Measurements from ENCODE around the gene RPLP2. TPM values are rescaled to one million over a fixed set of nuclear protein-coding genes. Genes with fewer than 3 reads are reported as not detected.

The RPLP2 gene
- total RNA-seq, 1 experiment from 2014 or later: 2,582 TPM

DNA sequence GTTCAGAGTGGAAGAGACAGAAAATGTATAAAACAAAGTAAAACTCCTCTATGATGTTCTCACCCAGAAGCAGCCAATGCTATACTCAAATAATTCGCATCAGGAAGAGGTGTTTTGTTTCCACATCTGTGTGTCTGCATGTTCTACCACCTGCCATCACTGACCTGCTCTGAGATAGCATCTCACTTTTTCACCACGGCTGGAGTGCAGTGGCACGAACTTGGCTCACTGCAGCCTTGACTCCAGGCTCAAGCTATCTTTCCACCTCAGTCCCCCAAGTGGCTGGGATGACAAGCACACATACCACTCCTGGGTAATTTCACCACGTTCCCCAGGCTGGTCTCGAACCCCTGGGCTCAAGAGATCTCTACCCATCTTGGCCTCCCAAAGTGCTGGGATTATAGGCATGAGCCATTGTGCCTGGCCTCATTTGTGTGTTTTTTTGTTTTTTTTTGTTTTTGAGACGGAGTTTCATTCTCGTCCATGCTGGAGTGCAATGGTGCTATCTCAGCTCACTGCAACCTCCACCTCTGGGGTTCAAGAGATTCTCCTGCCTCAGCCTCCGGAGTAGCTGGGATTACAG lies 48.1 kb upstream of the RPLP2 start:
- Mint-ChIP-seq H3K36me3 (peaks cover 52% of the 10 kb centered on the region), H3K27ac (0 out of 2 replicates have a peak overlapping the region, but pooled peaks have one; percentile 41), H3K9me3 (no peaks in the 10 kb centered on the region), H3K27me3 (ENCODE audit: low read depth) (no peaks in the 10 kb centered on the region), H3K4me3 (no peak overlapping the region), H3K4me1 (peaks cover 12% of the 10 kb centered on the region)
- ChIA-PET CTCF (interaction anchor here (0.6 to 7.1 kb wide), 6 partner anchors 12 to 35 kb away, joined by 3 to 94 read pairs (median 4); partner anchors contain the start of gene TALDO1), POLR2A (interaction anchor here (0.6 kb wide), 1 partner anchor 384 kb away, joined by 4 read pairs; no protein-coding TSS in a partner anchor)
- no peak for DNase-seq (ENCODE audit: low spot score)
- ATAC-seq: no peak
- TF ChIP-seq ZNF121 (CRISPR knock-in tag; IDR thresholded peaks at IDR 0.05): no peak
- TF ChIP-seq, protein P1, sequence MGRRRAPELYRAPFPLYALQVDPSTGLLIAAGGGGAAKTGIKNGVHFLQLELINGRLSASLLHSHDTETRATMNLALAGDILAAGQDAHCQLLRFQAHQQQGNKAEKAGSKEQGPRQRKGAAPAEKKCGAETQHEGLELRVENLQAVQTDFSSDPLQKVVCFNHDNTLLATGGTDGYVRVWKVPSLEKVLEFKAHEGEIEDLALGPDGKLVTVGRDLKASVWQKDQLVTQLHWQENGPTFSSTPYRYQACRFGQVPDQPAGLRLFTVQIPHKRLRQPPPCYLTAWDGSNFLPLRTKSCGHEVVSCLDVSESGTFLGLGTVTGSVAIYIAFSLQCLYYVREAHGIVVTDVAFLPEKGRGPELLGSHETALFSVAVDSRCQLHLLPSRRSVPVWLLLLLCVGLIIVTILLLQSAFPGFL (CRISPR knock-in tag; IDR thresholded peaks at IDR 0.05; ENCODE audit: borderline replicate concordance): no peak
- TF ChIP-seq, protein P2, sequence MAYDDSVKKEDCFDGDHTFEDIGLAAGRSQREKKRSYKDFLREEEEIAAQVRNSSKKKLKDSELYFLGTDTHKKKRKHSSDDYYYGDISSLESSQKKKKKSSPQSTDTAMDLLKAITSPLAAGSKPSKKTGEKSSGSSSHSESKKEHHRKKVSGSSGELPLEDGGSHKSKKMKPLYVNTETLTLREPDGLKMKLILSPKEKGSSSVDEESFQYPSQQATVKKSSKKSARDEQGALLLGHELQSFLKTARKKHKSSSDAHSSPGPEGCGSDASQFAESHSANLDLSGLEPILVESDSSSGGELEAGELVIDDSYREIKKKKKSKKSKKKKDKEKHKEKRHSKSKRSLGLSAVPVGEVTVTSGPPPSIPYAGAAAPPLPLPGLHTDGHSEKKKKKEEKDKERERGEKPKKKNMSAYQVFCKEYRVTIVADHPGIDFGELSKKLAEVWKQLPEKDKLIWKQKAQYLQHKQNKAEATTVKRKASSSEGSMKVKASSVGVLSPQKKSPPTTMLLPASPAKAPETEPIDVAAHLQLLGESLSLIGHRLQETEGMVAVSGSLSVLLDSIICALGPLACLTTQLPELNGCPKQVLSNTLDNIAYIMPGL (CRISPR knock-in tag; IDR thresholded peaks at IDR 0.05): no peak
- no peak for TF ChIP-seq ZNF317 (CRISPR knock-in tag; IDR thresholded peaks at IDR 0.05; ENCODE audit: borderline replicate concordance, low read depth)
- TF ChIP-seq GABPB1 (CRISPR knock-in tag; IDR thresholded peaks at IDR 0.05): no peak
- TF ChIP-seq ZNF671 (CRISPR knock-in tag; IDR thresholded peaks at IDR 0.05): no peak
- TF ChIP-seq OVOL2 (CRISPR knock-in tag; IDR thresholded peaks at IDR 0.05; ENCODE audit: borderline replicate concordance): no peak
- TF ChIP-seq, protein P3, sequence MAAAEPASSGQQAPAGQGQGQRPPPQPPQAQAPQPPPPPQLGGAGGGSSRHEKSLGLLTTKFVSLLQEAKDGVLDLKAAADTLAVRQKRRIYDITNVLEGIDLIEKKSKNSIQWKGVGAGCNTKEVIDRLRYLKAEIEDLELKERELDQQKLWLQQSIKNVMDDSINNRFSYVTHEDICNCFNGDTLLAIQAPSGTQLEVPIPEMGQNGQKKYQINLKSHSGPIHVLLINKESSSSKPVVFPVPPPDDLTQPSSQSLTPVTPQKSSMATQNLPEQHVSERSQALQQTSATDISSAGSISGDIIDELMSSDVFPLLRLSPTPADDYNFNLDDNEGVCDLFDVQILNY (CRISPR knock-in tag; IDR thresholded peaks at IDR 0.05): no peak
- TF ChIP-seq, protein P4, sequence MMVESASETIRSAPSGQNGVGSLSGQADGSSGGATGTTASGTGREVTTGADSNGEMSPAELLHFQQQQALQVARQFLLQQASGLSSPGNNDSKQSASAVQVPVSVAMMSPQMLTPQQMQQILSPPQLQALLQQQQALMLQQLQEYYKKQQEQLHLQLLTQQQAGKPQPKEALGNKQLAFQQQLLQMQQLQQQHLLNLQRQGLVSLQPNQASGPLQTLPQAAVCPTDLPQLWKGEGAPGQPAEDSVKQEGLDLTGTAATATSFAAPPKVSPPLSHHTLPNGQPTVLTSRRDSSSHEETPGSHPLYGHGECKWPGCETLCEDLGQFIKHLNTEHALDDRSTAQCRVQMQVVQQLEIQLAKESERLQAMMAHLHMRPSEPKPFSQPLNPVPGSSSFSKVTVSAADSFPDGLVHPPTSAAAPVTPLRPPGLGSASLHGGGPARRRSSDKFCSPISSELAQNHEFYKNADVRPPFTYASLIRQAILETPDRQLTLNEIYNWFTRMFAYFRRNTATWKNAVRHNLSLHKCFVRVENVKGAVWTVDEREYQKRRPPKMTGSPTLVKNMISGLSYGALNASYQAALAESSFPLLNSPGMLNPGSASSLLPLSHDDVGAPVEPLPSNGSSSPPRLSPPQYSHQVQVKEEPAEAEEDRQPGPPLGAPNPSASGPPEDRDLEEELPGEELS (CRISPR knock-in tag; IDR thresholded peaks at IDR 0.05): no peak
- TF ChIP-seq, protein P5, sequence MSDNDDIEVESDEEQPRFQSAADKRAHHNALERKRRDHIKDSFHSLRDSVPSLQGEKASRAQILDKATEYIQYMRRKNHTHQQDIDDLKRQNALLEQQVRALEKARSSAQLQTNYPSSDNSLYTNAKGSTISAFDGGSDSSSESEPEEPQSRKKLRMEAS (CRISPR knock-in tag; IDR thresholded peaks at IDR 0.05): no peak
- TF ChIP-seq, protein P6, sequence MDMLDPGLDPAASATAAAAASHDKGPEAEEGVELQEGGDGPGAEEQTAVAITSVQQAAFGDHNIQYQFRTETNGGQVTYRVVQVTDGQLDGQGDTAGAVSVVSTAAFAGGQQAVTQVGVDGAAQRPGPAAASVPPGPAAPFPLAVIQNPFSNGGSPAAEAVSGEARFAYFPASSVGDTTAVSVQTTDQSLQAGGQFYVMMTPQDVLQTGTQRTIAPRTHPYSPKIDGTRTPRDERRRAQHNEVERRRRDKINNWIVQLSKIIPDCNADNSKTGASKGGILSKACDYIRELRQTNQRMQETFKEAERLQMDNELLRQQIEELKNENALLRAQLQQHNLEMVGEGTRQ (CRISPR knock-in tag; IDR thresholded peaks at IDR 0.05): no peak
- TF ChIP-seq NFATC4 (CRISPR knock-in tag; IDR thresholded peaks at IDR 0.05): no peak
- TF ChIP-seq, protein P7, sequence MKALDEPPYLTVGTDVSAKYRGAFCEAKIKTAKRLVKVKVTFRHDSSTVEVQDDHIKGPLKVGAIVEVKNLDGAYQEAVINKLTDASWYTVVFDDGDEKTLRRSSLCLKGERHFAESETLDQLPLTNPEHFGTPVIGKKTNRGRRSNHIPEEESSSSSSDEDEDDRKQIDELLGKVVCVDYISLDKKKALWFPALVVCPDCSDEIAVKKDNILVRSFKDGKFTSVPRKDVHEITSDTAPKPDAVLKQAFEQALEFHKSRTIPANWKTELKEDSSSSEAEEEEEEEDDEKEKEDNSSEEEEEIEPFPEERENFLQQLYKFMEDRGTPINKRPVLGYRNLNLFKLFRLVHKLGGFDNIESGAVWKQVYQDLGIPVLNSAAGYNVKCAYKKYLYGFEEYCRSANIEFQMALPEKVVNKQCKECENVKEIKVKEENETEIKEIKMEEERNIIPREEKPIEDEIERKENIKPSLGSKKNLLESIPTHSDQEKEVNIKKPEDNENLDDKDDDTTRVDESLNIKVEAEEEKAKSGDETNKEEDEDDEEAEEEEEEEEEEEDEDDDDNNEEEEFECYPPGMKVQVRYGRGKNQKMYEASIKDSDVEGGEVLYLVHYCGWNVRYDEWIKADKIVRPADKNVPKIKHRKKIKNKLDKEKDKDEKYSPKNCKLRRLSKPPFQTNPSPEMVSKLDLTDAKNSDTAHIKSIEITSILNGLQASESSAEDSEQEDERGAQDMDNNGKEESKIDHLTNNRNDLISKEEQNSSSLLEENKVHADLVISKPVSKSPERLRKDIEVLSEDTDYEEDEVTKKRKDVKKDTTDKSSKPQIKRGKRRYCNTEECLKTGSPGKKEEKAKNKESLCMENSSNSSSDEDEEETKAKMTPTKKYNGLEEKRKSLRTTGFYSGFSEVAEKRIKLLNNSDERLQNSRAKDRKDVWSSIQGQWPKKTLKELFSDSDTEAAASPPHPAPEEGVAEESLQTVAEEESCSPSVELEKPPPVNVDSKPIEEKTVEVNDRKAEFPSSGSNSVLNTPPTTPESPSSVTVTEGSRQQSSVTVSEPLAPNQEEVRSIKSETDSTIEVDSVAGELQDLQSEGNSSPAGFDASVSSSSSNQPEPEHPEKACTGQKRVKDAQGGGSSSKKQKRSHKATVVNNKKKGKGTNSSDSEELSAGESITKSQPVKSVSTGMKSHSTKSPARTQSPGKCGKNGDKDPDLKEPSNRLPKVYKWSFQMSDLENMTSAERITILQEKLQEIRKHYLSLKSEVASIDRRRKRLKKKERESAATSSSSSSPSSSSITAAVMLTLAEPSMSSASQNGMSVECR (CRISPR knock-in tag; IDR thresholded peaks at IDR 0.05; ENCODE audit: borderline replicate concordance): no peak
